GM18505 (cell line): ENCODE results near the gene PRRC2B.
A peak's percentile ranks its signal among the peaks of the same experiment; 100 is the strongest.

Experiments
- ATAC-seq: cut with Tn5 transposase; IDR thresholded peaks from one replicate; pipeline ENCODE4 v1.9.1; 2021; ENCODE audit not compliant: unreplicated experiment
- POLR2A ChIP-seq: IDR thresholded peaks from 4 replicates; pipeline ENCODE4 v1.6.1; 2011; ENCODE audit warnings: borderline replicate concordance; ENCODE audit not compliant: insufficient read depth, insufficient read length; ENCODE audit errors: extremely low read depth

Gene PRRC2B

DNA sequence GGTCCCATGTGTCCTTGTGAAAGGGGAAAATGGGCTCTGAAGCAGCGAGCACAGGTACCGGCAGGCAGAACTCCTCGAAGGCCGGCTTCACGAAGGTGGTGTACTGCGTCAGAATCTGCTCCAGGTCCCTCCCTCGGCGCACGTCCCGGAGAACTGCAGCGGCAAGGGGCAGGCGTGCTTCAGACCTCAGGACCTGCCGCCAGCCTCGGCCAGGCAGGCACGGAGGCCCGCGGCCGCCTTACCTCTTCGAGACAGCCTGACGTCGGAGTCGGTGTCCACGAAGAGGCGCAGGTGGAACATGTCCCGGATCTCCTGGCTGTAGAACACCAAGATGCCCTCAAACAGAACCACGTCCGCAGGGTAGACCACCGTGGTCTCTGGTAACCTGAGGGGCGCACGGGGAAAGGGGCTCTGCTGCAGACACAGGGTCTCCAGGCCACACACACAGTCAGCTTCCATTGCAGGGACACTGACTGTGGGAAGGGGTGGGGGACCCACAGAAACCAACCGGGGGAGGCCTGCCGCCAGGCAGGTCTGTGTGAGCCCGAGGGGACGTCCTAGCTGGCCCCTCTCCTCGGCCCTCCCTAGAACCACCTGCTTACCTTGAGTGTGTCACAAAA lies 135.1 kb downstream of the PRRC2B start:
- TF ChIP-seq POLR2A, result no peak

DNA sequence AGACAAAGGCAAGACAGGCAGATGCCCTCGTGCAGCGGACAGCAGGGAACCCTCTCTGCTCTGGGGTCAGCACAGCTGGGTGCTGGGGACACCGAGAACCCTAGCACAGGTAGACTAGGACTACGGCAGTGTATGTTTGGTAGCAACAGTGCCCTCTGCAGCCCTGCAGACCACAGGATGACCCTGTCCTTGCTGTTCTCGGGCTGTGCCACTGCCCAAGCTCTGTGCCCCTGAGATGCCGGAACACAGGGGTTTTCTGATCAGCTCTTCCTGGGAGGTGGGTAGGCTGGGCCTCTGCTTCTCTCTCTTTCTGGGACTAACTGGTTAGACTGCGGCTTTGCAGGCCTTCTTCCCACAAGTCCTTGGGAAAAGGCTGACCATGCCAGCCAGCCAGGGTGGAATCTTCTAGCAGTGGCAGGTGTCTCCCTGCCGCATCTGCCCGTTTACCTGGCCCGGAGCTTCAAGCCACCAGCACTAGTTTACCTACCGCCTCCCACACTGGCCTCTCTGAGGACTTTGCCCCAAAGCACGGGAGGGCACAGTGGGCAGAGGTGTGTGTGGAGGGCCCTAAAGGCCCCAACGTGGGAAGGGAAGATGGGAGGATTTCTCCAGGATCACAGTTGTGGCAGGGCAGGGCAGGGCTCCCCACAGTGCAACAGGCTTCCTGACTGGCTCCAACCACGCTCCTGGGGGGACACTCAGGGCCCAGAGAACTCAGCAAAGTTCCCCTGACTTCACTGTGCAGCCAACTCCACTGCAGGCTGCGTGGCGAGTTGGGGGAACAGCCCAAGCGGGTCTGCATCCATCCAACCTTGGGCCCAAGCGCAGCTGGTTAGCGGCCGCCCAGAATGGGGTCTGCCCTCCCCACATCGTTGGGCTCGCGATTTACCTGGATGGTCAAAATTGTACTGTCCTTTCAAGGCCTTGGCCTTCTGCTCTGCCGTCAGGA lies 136.0 kb downstream of the PRRC2B start:
- no peak for ATAC-seq
- no peak for TF ChIP-seq POLR2A

More for the DNA sequence above, 135.1 kb downstream of the PRRC2B start:
- no peak for ATAC-seq

DNA sequence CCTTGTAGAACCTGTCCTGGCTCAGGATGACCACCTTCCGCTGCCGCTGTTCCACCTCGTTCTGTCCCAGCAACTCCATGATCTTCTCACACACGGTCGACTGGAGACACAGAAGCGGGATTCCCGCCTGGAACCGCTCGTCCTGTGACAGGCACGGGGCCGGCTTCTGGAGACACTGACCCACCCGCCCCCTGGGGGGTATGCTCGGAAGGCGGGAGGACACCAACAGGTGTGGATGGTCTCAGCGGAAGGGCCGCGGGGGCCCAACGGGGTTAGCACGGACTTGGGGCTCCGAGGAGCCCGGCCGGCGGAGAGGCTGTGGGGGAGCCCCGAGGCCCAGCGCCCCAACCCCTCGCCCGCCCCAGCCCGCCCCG lies 136.6 kb downstream of the PRRC2B start:
- TF ChIP-seq POLR2A, result no peak
- peak; percentile 7 for ATAC-seq

DNA sequence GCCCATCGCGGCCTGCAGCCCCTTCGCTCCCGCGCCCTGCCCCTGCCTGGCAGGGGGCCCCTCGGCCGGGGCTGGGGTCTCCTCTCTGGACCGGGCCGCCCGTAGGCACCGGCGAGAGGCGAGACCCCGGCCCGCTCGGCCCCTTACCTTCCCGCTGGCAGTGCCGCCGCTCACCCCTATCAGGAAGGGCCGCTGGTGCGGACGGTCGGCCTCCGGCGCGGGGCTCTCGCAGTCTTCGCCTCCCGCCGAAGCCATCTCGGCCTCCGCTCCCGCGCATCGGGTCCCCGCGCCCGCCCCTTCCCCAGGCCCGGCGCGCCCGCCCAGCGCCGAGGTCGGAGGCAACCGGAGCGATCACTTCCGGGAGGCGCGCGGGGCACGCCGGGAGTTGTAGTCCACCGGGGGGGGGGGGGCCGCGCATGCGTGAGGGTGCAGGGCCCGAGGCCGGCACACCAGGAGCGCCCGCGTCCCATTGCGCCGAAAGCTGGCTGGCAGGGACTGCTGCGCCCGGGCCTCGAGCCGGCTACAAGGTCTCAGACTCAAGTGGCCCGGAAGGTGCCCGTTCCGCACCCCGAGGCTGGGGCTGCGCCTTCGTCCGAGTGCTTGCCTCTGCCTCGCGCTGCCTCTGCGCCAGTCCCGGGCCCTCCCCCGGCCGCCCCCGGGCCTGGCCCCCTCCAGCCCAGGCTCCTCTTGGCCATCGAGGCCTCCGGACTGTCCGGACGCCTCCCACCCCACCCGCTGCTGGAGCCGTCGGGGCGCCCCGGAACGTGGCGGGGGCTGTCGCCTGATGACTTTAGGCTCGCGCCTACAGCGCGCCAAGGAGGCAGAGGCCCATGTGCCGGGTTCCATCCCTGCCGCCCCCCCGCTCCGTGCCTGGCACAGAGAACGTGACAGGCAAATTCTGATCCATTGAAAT lies 137.3 kb downstream of the PRRC2B start, which contains the start of gene UCK1:
TSS of gene UCK1 (minus strand) at position 344 of the 913 bp plus-strand sequence. CDS start at position 255, 89 bp downstream.
- peak; percentile 72 for ATAC-seq
- peak; percentile 65 for TF ChIP-seq POLR2A

DNA sequence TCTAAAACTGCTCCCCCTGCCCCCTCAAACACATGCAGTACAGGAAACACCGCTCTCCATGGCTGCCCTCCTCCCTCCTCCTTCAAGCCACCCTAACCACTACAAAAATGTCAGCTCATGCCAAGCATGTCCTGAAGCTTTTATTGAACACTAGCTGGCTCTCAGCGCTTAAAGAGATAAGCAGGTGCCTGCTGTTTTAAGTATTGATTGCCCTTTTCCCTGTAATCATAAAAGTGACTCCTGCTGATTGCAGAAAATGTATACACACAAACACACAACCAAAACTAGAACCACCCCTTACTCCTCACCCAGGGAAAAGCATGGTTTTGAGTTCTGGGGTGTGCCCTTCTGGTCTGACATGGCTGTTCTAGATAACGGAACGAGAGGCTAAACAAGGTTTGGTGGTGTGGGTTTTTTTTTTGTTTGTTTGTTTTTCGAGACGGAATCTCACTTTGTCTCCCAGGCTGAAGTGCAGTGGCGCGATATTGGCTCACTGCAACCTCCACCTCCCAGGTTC lies 140.9 kb downstream of the PRRC2B start:
- TF ChIP-seq POLR2A, result no peak
- no peak for ATAC-seq

DNA sequence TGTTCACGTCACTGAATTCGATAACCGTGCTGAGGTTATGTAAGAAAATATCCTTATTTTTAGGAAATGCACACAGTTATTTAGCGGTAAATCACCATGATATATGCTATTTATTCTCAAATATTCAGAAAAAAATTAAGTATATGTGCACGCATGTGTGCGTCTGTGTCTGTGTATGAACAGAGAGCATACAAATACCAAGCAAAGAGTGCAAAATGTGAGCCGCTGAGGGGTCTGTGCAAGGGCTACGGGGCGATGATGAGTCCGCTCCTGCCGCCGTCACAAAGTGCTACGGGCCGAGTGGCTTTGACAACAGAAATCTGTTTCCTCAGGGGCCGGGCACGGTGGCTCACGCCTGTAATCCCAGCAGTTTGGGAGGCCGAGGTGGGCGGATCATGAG lies 144.1 kb downstream of the PRRC2B start:
- TF ChIP-seq POLR2A, result no peak
- no peak for ATAC-seq

DNA sequence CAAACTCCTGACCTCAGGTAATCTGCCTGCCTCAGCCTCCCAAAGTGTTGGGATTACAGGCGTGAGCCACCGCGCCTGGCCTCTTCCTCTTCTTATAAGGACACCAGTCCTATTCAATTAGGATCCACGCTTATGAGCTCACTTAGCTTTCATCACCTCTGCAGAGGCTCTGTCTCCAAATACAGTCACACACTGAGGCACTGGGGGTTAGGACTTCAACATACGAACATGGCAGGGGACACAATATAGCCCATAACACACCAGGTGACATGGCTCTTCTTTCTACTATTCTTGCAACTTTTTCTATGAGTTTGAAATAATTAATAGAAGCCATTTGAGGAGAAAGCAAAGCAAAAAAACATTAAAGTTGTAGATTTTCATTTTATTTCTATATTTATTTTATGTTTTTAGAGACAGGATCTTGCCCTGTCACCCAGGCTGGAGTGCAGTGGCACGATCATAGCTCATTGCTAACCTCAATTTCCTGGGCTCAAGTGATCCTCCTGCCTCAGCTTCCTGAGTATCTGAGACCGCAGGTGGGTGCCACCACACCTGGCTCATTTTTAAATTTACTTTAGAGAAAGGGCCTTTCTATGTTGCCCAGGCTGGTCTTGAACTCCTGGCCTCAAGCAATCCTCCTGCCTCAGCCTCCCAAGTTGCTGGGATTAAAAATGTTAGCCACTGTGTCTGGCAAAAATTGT lies 145.5 kb downstream of the PRRC2B start:
- no peak for TF ChIP-seq POLR2A
- no peak for ATAC-seq

DNA sequence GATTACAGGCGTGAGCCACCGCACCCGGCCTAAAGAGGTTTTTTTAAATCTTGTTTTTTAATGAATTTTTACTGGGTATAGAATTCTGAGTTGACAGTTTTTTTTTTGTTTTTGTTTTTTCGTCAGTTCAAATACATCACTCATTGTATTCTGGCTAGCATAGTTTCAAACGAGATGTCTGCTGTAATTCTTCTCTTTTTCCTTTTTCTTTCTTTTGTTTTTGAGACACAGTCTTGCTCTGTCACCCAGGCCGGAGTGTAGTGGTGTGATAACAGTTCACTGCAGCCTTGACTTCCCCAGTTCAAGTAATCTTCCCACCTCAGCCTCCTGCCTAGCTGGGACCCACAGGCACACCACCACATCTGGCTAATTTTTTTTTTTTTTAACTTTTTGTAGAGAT lies 149.3 kb downstream of the PRRC2B start:
- ATAC-seq, result no peak
- no peak for TF ChIP-seq POLR2A

DNA sequence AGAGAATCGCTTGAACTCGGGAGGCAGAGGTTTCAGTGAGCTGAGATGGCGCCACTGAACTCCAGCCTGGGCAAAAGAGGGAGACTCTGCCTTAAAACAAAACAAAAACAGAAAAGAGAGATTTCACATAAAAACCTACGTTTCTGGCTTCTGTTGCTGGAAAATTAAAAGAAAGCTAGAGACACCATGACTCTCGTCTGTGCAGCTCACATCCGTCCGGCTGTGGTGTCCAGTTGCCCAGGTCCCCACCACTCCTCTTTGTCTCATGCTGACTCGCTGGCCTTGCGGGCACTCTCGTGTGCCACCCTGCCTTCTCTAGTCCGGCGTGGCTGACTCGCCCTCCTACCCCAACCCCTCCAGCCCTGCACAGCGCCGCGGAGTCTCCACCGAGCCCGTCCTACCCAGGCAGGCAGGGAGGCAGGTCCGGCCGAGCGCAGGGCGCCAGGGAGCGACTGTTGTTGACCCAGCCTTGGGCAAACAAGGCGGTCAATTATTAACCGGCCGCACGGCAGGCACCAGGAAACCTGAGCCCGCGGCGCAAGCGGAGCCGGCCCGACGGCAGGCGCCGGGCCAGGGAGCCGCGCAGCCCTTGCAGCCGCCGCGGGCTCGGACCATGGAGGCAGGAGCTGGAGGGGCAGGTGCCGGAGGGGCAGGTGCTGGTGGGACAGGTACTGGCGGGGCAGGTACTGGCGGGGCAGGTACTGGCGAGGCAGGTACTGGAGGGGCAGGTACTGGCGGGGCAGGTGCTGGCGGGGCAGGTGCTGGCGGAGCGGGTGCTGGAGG lies 151.3 kb downstream of the PRRC2B start, which contains the start of gene PRRT1B:
TSS of gene PRRT1B (plus strand) at position 521 of the 783 bp plus-strand sequence. CDS start at position 614, 93 bp downstream.
- ATAC-seq, result no peak
- no peak for TF ChIP-seq POLR2A

DNA sequence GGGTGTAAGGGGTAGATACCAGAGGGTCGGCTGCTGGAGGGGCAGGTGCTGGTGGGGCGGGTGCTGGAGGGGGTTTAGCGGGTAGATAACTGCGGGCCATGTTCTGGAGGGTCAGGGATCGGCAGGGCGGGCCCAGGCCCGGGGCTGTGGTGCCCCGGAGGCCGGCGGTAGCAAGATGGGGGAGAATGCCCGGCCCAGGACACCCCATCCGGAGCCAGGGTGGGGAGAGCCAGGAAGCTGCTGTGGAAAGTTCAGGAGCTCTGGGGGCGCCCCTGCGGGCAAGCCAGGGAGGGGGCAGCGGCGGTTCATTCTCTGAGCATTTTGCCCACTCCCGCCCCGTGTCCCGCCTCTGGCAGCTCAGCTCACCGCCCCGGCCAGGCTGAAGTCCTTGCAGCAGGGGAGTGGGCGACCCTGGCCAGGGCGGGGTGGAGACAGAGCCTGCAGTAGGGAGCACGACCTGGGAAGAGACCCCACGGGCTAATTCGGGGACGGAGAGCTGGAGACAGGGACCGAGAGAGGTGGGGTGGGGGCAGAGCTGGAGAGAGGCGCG lies 152.0 kb downstream of the PRRC2B start:
- no peak for ATAC-seq
- no peak for TF ChIP-seq POLR2A
